ENCODE measurements around the gene COL2A1. TPM values are rescaled to one million over a fixed set of nuclear protein-coding genes. Genes with fewer than 3 reads are reported as not detected.

The COL2A1 gene
- total RNA-seq, 1 donor from 2014 or later, result not detected

DNA sequence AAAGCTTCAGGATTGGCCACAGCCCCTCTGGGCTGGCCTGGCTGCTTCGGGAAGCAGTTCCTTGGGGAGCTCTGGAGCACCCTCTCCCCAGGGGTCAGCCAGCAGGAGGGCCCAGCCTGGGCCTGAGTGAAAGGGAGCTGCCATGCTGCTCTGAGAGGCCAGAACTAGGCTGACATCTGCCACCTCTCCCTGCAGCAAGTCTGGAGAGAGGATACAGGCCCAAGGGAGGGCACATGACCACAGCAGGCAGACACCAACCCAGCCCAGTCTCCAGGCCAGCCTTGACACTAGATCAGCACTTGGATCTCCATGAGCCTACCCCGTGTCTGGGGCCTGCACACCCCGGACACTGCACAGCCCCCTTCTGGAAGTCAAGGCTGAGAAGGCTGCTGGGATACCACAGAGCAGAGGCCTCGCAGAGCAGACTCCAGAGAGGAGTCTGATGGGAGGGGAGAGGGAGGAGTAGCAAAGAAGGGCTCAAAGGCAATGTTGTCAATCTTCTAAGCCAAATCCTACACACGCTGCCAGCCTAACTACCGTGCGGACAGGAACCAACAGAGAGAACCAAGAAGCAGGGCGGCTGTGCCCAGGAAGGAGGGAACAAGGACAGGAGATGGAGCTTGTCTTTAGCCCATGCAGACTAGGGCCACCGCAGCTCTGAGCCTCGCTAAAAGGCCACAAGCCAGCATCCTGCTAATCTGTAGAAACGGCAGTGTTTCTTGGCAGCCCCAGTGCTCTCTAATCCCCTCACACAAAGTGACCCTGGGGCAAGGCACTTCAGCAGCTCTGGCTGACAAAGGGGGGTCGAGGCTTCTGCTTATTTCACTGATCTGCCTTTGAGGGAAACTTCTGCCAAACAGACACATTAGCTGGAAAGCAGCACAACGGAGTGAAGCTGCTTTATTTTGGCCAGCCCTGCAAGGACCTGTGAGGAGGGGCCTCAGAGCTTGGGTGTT, 12.9 kb downstream of the COL2A1 start:
- H3K4me1 ChIP-seq, result peaks cover 3% of the 10 kb centered on the region
- no peak overlapping the region for H3K4me3 ChIP-seq
- no peak for TF ChIP-seq CTCF (IDR thresholded peaks at IDR 0.05)
- ATAC-seq (no peak), DNase-seq (no peak)
- H3K27ac ChIP-seq, result no peak overlapping the region
- no peaks in the 10 kb centered on the region for H3K27me3 ChIP-seq
- intact Hi-C loops (cut with DNase I), result no loop called here
- no peaks in the 10 kb centered on the region for H3K9me3 ChIP-seq
- no peaks in the 10 kb centered on the region for H3K36me3 ChIP-seq

GRCh38 chr12:47990351-47991105, 13.7 kb downstream of the COL2A1 start:
- no peaks in the 10 kb centered on the region for H3K9me3 ChIP-seq
- ATAC-seq (no peak), DNase-seq (no peak)
- no peak overlapping the region for H3K4me3 ChIP-seq
- no peak overlapping the region for H3K27ac ChIP-seq
- H3K36me3 ChIP-seq, result no peaks in the 10 kb centered on the region
- H3K27me3 ChIP-seq, result no peaks in the 10 kb centered on the region
- no peaks in the 10 kb centered on the region for H3K4me1 ChIP-seq
- intact Hi-C loops (cut with DNase I), result no loop called here
- TF ChIP-seq CTCF (IDR thresholded peaks at IDR 0.05), result no peak

DNA sequence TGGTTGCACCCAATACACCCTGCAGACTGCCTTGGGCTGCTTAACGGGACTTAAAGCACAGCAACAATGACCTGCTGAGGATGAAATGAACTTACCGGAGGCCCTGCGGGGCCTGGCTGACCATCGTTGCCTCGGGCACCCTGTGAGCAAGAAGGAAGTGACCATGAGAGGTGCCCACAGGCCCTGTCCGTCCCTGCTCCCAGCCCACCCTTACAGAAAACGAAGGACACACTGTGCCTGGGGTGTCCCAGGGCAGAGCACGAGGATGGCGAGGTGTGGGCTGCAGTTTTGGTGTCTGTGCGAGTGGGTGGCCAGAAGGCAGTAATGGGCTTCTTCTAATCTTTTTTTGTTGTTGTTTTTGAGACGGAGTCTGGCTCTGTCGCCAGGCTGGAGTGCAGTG, 14.6 kb downstream of the COL2A1 start:
- TF ChIP-seq CTCF (IDR thresholded peaks at IDR 0.05), result no peak
- Histone ChIP-seq H3K36me3 (no peaks in the 10 kb centered on the region), H3K9me3 (no peaks in the 10 kb centered on the region), H3K4me3 (no peak overlapping the region), H3K27me3 (no peaks in the 10 kb centered on the region), H3K4me1 (no peaks in the 10 kb centered on the region), H3K27ac (no peak overlapping the region)
- DNase-seq, result no peak
- no peak for ATAC-seq
- intact Hi-C loops (cut with DNase I), result no loop called here

- DNase-seq (no peak), ATAC-seq (no peak)
- Histone ChIP-seq H3K4me1 (no peaks in the 10 kb centered on the region), H3K27me3 (no peaks in the 10 kb centered on the region), H3K36me3 (no peaks in the 10 kb centered on the region), H3K9me3 (no peaks in the 10 kb centered on the region), H3K4me3 (no peak overlapping the region), H3K27ac (no peak overlapping the region)
- intact Hi-C loops (cut with DNase I), result no loop called here
- no peak for TF ChIP-seq CTCF (IDR thresholded peaks at IDR 0.05)
These were observed 15.3 kb downstream of the COL2A1 start for GRCh38 chr12:47989023-47989417.

DNA sequence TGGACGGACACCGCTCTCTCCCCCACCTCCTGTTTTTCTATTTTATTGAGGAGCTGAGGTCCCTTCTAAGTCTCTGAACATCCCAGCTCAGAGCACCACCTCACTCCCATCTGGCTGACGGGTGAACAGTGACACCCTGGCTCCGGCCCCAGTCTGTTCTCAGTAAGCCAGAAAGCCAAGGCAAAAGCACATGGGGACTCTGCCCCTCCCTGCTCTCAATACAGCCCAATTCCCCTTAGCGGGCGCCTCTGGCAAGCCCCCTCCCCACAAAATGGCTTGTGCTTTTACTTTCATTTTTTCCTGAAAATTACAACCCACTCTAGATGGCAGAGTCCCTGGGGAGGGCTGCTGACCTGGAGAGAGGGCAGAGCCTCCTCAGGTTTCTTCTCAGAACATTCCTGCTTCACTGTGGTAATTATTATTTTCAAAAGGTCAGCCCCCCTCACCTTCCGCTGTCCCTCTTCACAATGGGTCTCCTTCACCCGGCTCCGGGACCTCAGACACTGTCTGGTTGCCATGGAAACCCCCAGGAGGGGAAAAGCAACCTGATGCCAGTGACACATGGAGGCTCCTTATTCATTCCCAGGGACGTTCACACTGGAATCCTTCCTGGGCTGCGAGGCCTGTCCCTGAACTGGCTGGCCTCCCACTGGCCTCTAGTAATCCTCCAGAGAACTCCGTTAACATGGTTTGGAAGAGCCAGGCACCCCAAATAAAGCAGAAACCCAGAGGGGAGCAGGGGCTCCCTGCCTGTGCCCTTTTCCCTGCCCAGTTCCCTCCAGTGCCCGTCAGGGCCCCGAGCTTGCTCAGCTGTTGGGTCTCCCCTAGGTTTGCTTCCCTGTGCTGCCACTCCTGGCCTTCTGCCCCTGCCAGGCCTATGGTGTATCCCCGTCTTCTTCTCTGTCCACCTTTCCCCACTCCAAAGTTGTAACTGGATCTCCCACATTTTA, 15.9 kb downstream of the COL2A1 start:
- no peak for TF ChIP-seq CTCF (IDR thresholded peaks at IDR 0.05)
- DNase-seq (no peak), ATAC-seq (no peak)
- no peaks in the 10 kb centered on the region for H3K4me1 ChIP-seq
- H3K27ac ChIP-seq, result no peak overlapping the region
- H3K9me3 ChIP-seq, result no peaks in the 10 kb centered on the region
- intact Hi-C loops (cut with DNase I), result no loop called here
- no peaks in the 10 kb centered on the region for H3K36me3 ChIP-seq
- no peak overlapping the region for H3K4me3 ChIP-seq
- no peaks in the 10 kb centered on the region for H3K27me3 ChIP-seq
